Fibroblast of mammary gland (primary cell): ENCODE measurements around the gene DDX24.

Source experiments
- DNase-seq: peaks from one replicate; pipeline ENCODE4 v3.0.0-alpha.2; 2010; ENCODE audit warnings: low read depth
- H3K4me3 ChIP-seq: 2 replicates; pipeline ENCODE4 v1.5.1; 2011; ENCODE audit warnings: low read depth, mild to moderate bottlenecking, low read length, moderate library complexity; ENCODE audit not compliant: control insufficient read depth
- TF ChIP-seq, protein P1 (sequence below): conservative IDR thresholded peaks from 2 replicates; pipeline ENCODE4 v1.5.1; 2011; ENCODE audit warnings: low read depth, low read length, inconsistent platforms; ENCODE audit not compliant: control insufficient read depth, insufficient read depth

Gene DDX24

GRCh38 chr14:94034886-94035285, 46.1 kb downstream of the DDX24 start:
- H3K4me3 ChIP-seq, result no peak overlapping the region
- TF ChIP-seq, protein P1, sequence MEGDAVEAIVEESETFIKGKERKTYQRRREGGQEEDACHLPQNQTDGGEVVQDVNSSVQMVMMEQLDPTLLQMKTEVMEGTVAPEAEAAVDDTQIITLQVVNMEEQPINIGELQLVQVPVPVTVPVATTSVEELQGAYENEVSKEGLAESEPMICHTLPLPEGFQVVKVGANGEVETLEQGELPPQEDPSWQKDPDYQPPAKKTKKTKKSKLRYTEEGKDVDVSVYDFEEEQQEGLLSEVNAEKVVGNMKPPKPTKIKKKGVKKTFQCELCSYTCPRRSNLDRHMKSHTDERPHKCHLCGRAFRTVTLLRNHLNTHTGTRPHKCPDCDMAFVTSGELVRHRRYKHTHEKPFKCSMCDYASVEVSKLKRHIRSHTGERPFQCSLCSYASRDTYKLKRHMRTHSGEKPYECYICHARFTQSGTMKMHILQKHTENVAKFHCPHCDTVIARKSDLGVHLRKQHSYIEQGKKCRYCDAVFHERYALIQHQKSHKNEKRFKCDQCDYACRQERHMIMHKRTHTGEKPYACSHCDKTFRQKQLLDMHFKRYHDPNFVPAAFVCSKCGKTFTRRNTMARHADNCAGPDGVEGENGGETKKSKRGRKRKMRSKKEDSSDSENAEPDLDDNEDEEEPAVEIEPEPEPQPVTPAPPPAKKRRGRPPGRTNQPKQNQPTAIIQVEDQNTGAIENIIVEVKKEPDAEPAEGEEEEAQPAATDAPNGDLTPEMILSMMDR, result no peak
- no peak for DNase-seq

- DNase-seq, result no peak
- no peak overlapping the region for H3K4me3 ChIP-seq
- TF ChIP-seq, protein P1, result no peak
These were observed 49.1 kb downstream of the DDX24 start for GRCh38 chr14:94031883-94032279.

DNA sequence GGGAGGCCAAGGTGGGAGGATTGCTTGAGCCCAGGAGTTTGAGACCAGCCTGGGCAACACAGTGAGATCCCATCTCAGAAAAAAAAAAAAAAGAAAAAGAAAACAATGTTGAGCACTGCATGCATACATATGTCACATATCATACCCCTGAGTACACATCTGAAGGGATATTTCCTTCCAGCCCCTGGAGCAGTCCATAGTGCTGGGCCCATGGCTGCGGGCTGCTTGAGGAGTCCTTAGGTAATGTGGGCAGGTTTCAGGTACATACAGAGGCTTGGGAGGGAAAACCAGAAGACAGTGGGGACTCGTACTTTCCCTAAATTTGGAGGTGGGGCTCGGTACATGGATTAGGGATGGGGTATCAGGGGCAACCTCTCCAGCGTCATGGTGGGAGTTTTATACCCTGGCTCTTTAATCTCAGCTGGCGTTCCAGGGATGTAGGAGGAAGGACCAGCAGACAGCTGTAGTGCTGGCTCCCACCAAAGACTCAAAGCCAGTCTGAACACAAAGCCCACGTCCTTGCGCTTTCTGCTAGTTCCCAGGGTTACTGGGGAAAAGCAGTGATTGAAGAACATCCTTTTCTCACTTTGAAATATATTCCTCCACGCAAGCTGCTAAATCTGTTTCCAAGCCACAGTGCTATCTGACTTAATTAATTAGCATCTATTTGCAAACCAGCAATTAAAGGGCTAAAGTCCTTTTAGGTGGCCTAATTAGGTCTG, 49.7 kb downstream of the DDX24 start:
- H3K4me3 ChIP-seq, result no peak overlapping the region
- TF ChIP-seq, protein P1, result no peak
- no peak for DNase-seq

DNA sequence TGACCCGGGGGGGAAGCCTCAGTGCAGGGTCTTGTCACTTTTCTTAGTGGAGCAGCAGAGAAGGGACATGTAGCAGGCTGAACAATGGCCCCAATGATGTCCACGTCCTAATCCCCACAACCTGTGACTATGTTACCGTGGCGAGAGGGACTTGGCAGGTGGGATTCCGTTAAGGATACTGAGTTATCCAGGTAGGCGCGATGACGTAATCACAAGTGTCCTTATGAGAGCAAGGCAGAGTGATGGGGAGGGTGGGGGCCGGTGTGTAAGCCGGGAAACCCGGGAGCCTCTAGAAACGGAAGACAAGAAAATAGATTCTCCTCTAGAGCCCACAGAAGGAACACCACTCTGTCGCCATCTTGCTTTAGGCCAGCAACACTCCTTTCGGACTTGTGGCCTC, 50.4 kb downstream of the DDX24 start:
- DNase-seq, result no peak
- TF ChIP-seq, protein P1, result no peak
- no peak overlapping the region for H3K4me3 ChIP-seq

GRCh38 chr14:94029671-94030203, 51.3 kb downstream of the DDX24 start:
- TF ChIP-seq, protein P1, result no peak
- DNase-seq, result no peak

DNA sequence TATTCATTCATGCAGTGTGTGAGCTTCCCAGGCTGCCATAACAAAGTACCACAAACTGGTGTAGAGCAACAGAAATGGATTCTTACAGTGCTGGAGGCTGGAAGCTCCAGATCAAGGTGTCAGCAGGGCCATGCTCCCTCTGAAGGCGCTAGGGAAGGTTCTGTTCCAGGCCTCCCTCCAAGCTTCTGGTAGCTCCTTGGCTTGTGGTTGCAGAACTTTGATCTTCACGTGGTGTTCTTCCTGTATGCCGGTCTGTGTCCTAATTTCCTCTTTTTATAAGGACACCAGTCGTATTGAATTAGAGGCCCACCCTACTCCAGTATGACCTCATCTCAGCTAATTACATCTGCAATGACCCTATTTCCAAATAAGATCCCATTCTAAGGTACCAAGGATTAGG, 51.7 kb downstream of the DDX24 start:
- no peak for DNase-seq
- TF ChIP-seq, protein P1, result no peak
- no peak overlapping the region for H3K4me3 ChIP-seq

More at GRCh38 chr14:94029671-94030203, 51.3 kb downstream of the DDX24 start:
- no peak overlapping the region for H3K4me3 ChIP-seq
